ENCODE measurements around the gene LEF1.

The LEF1 gene

GRCh38 chr4:108140328-108140727 is 28.4 kb downstream of the LEF1 start:
- no peak for TF ChIP-seq TEAD4 (IDR thresholded peaks at IDR 0.05)

GRCh38 chr4:108139089-108139488 is 29.6 kb downstream of the LEF1 start:
- no peak for TF ChIP-seq NFIC (IDR thresholded peaks at IDR 0.05)
- no peak for TF ChIP-seq USF1 (IDR thresholded peaks at IDR 0.05)
- TF ChIP-seq FOXM1 (IDR thresholded peaks at IDR 0.05; ENCODE audit: borderline replicate concordance, low read depth), result no peak
- TF ChIP-seq TEAD4 (IDR thresholded peaks at IDR 0.05), result no peak

- TF ChIP-seq CEBPB (IDR thresholded peaks at IDR 0.05) (no peak), CREB1 (IDR thresholded peaks at IDR 0.05; ENCODE audit: low read depth) (no peak), FOXM1 (IDR thresholded peaks at IDR 0.05; ENCODE audit: borderline replicate concordance, low read depth) (no peak)
These were observed 33.1 kb downstream of the LEF1 start for GRCh38 chr4:108135549-108136209.

- TF ChIP-seq USF1 (IDR thresholded peaks at IDR 0.05) (no peak), MAX (IDR thresholded peaks at IDR 0.05) (no peak), RAD21 (IDR thresholded peaks at IDR 0.05; ENCODE audit: low read depth) (peak; percentile 33; the same call in 1 of the 2 replicates), REST (IDR thresholded peaks at IDR 0.05; ENCODE audit: low read depth) (no peak)
These were observed 37.8 kb downstream of the LEF1 start for GRCh38 chr4:108130955-108131354.

- no peak for TF ChIP-seq EGR1 (IDR thresholded peaks at IDR 0.05)
- no peak for TF ChIP-seq TEAD4 (IDR thresholded peaks at IDR 0.05)
- no peak for TF ChIP-seq RAD21 (IDR thresholded peaks at IDR 0.05; ENCODE audit: low read depth)
- no peak for TF ChIP-seq ZBTB7A (IDR thresholded peaks at IDR 0.05; ENCODE audit: low read depth)
- no peak for TF ChIP-seq TCF12 (IDR thresholded peaks at IDR 0.05; ENCODE audit: low read depth)
- no peak for TF ChIP-seq CREB1 (IDR thresholded peaks at IDR 0.05; ENCODE audit: low read depth)
- no peak for TF ChIP-seq FOXM1 (IDR thresholded peaks at IDR 0.05; ENCODE audit: borderline replicate concordance, low read depth)
These were observed 39.5 kb downstream of the LEF1 start for GRCh38 chr4:108129196-108129595.

- TF ChIP-seq MAX (IDR thresholded peaks at IDR 0.05) (no peak), NFIC (IDR thresholded peaks at IDR 0.05) (no peak), REST (IDR thresholded peaks at IDR 0.05; ENCODE audit: low read depth) (no peak), EGR1 (IDR thresholded peaks at IDR 0.05) (no peak)
These were observed 41.9 kb downstream of the LEF1 start for GRCh38 chr4:108126806-108127205.

- TF ChIP-seq USF1 (IDR thresholded peaks at IDR 0.05) (no peak), TEAD4 (IDR thresholded peaks at IDR 0.05) (no peak), CREB1 (IDR thresholded peaks at IDR 0.05; ENCODE audit: low read depth) (no peak), ZBTB7A (IDR thresholded peaks at IDR 0.05; ENCODE audit: low read depth) (no peak), TCF12 (IDR thresholded peaks at IDR 0.05; ENCODE audit: low read depth) (no peak), NFIC (IDR thresholded peaks at IDR 0.05) (no peak), CEBPB (IDR thresholded peaks at IDR 0.05) (no peak), EGR1 (IDR thresholded peaks at IDR 0.05) (no peak), RAD21 (IDR thresholded peaks at IDR 0.05; ENCODE audit: low read depth) (no peak), MAX (IDR thresholded peaks at IDR 0.05) (no peak), REST (IDR thresholded peaks at IDR 0.05; ENCODE audit: low read depth) (no peak), FOXM1 (IDR thresholded peaks at IDR 0.05; ENCODE audit: borderline replicate concordance, low read depth) (no peak), TAF1 (IDR thresholded peaks at IDR 0.05; ENCODE audit: low read depth) (no peak), YY1 (IDR thresholded peaks at IDR 0.05; ENCODE audit: low read depth) (no peak), EP300 (IDR thresholded peaks at IDR 0.05; ENCODE audit: borderline replicate concordance) (no peak)
These were observed 47.9 kb downstream of the LEF1 start for GRCh38 chr4:108120789-108121188.
